MCF 10A (cell line): ENCODE results near the gene MYRF. TPM values are rescaled to one million over a fixed set of nuclear protein-coding genes. Genes with fewer than 3 reads are reported as not detected.

Experiments used
- Bru-seq: library from RNA; stranded (reverse); fragments of 400-500 nt; gene quantifications from one replicate; lab custom pipeline; 2021; lab: Mats Ljungman, UMichigan
- BruChase-seq, 2 experiments: library from RNA; stranded (reverse); fragments of 400-500 nt; gene quantifications; one replicate each; lab custom pipeline; 2021; lab: Mats Ljungman, UMichigan
- BruUV-seq: library from RNA; stranded (reverse); fragments of 400-500 nt; replicated peaks from 2 replicates; lab custom pipeline; 2021; lab: Mats Ljungman, UMichigan
- CTCF ChIA-PET: fragments of 300-600 bp; sonication (Branson Sonifier 250); formaldehyde crosslinking; extraction: SDS; loops from one replicate; lab custom pipeline; 2021; ENCODE audit warnings: antibody characterized with exemption, inconsistent platforms; lab: Yijun Ruan, JAX
- POLR2A ChIA-PET: fragments of 300-600, 350-650 bp; sonication (Branson Sonifier 250); formaldehyde crosslinking; extraction: SDS; loops from one replicate; lab custom pipeline; 2020; ENCODE audit warnings: antibody characterized with exemption, inconsistent platforms; lab: Yijun Ruan, JAX
- DNase-seq: peaks from one replicate; pipeline ENCODE4 v3.0.0-alpha.2; 2018; ENCODE audit not compliant: unreplicated experiment
- H3K27ac Mint-ChIP-seq: one replicate; pipeline ENCODE4 v1.8.0; 2022; ENCODE audit warnings: mild to moderate bottlenecking, low read depth, mixed read lengths; ENCODE audit not compliant: unreplicated experiment
- H3K27me3 Mint-ChIP-seq: one replicate; pipeline ENCODE4 v1.8.0; 2022; ENCODE audit warnings: mixed read lengths; ENCODE audit not compliant: insufficient read depth, unreplicated experiment
- H3K36me3 Mint-ChIP-seq: one replicate; pipeline ENCODE4 v1.8.0; 2022; ENCODE audit warnings: mild to moderate bottlenecking, moderate library complexity, mixed read lengths; ENCODE audit not compliant: insufficient read depth, unreplicated experiment
- H3K4me1 Mint-ChIP-seq: one replicate; pipeline ENCODE4 v1.8.0; 2022; ENCODE audit warnings: mixed read lengths; ENCODE audit not compliant: insufficient read depth, unreplicated experiment
- H3K4me3 Mint-ChIP-seq: one replicate; pipeline ENCODE4 v1.8.0; 2022; ENCODE audit warnings: mild to moderate bottlenecking, moderate library complexity, mixed read lengths; ENCODE audit not compliant: unreplicated experiment
- H3K9me3 Mint-ChIP-seq: one replicate; pipeline ENCODE4 v1.8.0; 2022; ENCODE audit warnings: mixed read lengths; ENCODE audit not compliant: unreplicated experiment
- CTCF ChIP-seq: fragments of 200-600 bp; IDR thresholded peaks from one replicate; pipeline ENCODE4 v1.8.0; 2022; ENCODE audit warnings: antibody characterized with exemption, mild to moderate bottlenecking; ENCODE audit not compliant: unreplicated experiment
- intact Hi-C: fragments of 100-400 bp; cut with micrococcal nuclease; formaldehyde crosslinking; loops from 2 replicates; pipeline ENCODE4 v1.14.1; 2022
- long read RNA-seq: library from polyadenylated mRNA; stranded (forward); transcript quantifications from one replicate; pipeline ENCODE4 v2.0.0, GENCODE V29; 2022
- total RNA-seq: library from RNA; stranded (reverse); gene quantifications from 2 replicates; pipeline ENCODE4 v1.2.3, GENCODE V29; 2022

MYRF gene
- total RNA-seq = 0.16 TPM in 1 of 2 replicates, not detected in the other
- percentile 3 among the genes with signal in this experiment for Bru-seq, nascent RNA
- percentile 5 among the genes with signal in this experiment for BruChase-seq, experiment 1, labeled RNA remaining after a 6-hour chase
- percentile 9 among the genes with signal in this experiment for BruChase-seq, experiment 2, labeled RNA remaining after a 2-hour chase
- long read RNA-seq, partial matches to known transcripts = 0 of 1 reads
- long read RNA-seq, other reads (novel, unspliced or antisense) = 1 of 1 reads

GRCh38 chr11:61752117-61752924 lies at the start of gene MYRF:
MYRF (plus strand) TSS chr11:61752636; CDS start chr11:61752745, 109 bp downstream.
- Mint-ChIP-seq H3K4me3 (no peak within 1 kb of the TSS), H3K4me1 (peaks cover 12% of the 10 kb centered on the region), H3K36me3 (no peaks in the 10 kb centered on the region), H3K9me3 (no peaks in the 10 kb centered on the region), H3K27me3 (peaks cover 19% of the 10 kb centered on the region), H3K27ac (no peak within 1 kb of the TSS)
- TF ChIP-seq CTCF = peak; percentile 35
- POLR2A ChIA-PET = no interaction called here
- CTCF ChIA-PET = interaction anchor here (0.6 to 0.7 kb wide), 3 partner anchors 47 to 323 kb away, joined by 3 read pairs; partner anchors contain the start of genes CPSF7 and SDHAF2
- BruUV-seq = no TSS peak
- DNase-seq = no peak
- intact Hi-C loops = no loop called here

GRCh38 chr11:61702701-61703312 lies 49.6 kb upstream of the MYRF start:
- DNase-seq = no peak
- intact Hi-C loops = no loop called here
- POLR2A ChIA-PET = no interaction called here
- H3K4me3 Mint-ChIP-seq = no peak overlapping the region
- H3K27me3 Mint-ChIP-seq = peaks cover 10% of the 10 kb centered on the region
- no peaks in the 10 kb centered on the region for H3K36me3 Mint-ChIP-seq
- TF ChIP-seq CTCF = no peak
- CTCF ChIA-PET = interaction anchor here (3.2 kb wide), 1 partner anchor 31 kb away, joined by 20 read pairs; no protein-coding TSS in a partner anchor
- H3K4me1 Mint-ChIP-seq = peaks cover 17% of the 10 kb centered on the region
- no peaks in the 10 kb centered on the region for H3K9me3 Mint-ChIP-seq
- H3K27ac Mint-ChIP-seq = no peak overlapping the region
- BruUV-seq = no TSS peak

- no peak for DNase-seq
- peaks cover 11% of the 10 kb centered on the region for H3K4me1 Mint-ChIP-seq
- H3K4me3 Mint-ChIP-seq = no peak overlapping the region
- H3K27ac Mint-ChIP-seq = no peak overlapping the region
- H3K36me3 Mint-ChIP-seq = no peaks in the 10 kb centered on the region
- H3K27me3 Mint-ChIP-seq = peaks cover 10% of the 10 kb centered on the region
- POLR2A ChIA-PET = no interaction called here
- CTCF ChIA-PET = interaction anchor here (0.6 to 1.3 kb wide), 3 partner anchors 11 to 244 kb away, joined by 3 to 5 read pairs (median 4); no protein-coding TSS in a partner anchor
- no TSS peak for BruUV-seq
- intact Hi-C loops = no loop called here
- no peak for TF ChIP-seq CTCF
- no peaks in the 10 kb centered on the region for H3K9me3 Mint-ChIP-seq
Observed at GRCh38 chr11:61704838-61705237, 47.6 kb upstream of the MYRF start.
